Measurements from ENCODE around the gene GPC6.

The GPC6 gene

GRCh38 chr13:94143624-94144350 is 917.2 kb downstream of the GPC6 start:
- no peak for DNase-seq

- no peak for DNase-seq
These were observed 919.4 kb downstream of the GPC6 start for GRCh38 chr13:94145966-94146365.

GRCh38 chr13:94153586-94153985 is 927.0 kb downstream of the GPC6 start:
- no peak for DNase-seq

GRCh38 chr13:94154367-94154766 is 927.8 kb downstream of the GPC6 start:
- no peak for DNase-seq

GRCh38 chr13:94157705-94158218 is 931.2 kb downstream of the GPC6 start:
- DNase-seq: no peak

- no peak for DNase-seq
These were observed 934.3 kb downstream of the GPC6 start for GRCh38 chr13:94160875-94161274.

- no peak for DNase-seq
These were observed 935.7 kb downstream of the GPC6 start for GRCh38 chr13:94162289-94162688.

GRCh38 chr13:94163535-94163934 is 936.9 kb downstream of the GPC6 start:
- no peak for DNase-seq

GRCh38 chr13:94168783-94169453 is 942.3 kb downstream of the GPC6 start:
- DNase-seq: no peak

GRCh38 chr13:94169454-94170144 is 943.0 kb downstream of the GPC6 start:
- no peak for DNase-seq

GRCh38 chr13:94170145-94170571 is 943.6 kb downstream of the GPC6 start:
- DNase-seq: no peak

- no peak for DNase-seq
These were observed 945.8 kb downstream of the GPC6 start for GRCh38 chr13:94172416-94172815.

- DNase-seq: no peak
These were observed 946.8 kb downstream of the GPC6 start for GRCh38 chr13:94173312-94173854.

GRCh38 chr13:94174009-94174408 is 947.4 kb downstream of the GPC6 start:
- DNase-seq: no peak

GRCh38 chr13:94175076-94175475 is 948.5 kb downstream of the GPC6 start:
- no peak for DNase-seq

- no peak for DNase-seq
These were observed 950.0 kb downstream of the GPC6 start for GRCh38 chr13:94176561-94176960.

GRCh38 chr13:94177041-94177440 is 950.4 kb downstream of the GPC6 start:
- DNase-seq: no peak

GRCh38 chr13:94178625-94179244 is 952.1 kb downstream of the GPC6 start:
- DNase-seq: no peak

- DNase-seq: no peak
These were observed 955.0 kb downstream of the GPC6 start for GRCh38 chr13:94181461-94182107.

GRCh38 chr13:94182185-94182761 is 955.7 kb downstream of the GPC6 start:
- DNase-seq: no peak

GRCh38 chr13:94186470-94186869 is 959.9 kb downstream of the GPC6 start:
- DNase-seq: no peak

Measured in amniotic stem cell (primary cell).